Right lobe of liver (tissue), 4 donors: ENCODE results near the gene DNAH17.

Experiments used
- POLR2A ChIP-seq: fragments of 450-650 bp; IDR thresholded peaks from one replicate; pipeline ENCODE4 v1.6.1; 2017; ENCODE audit warnings: antibody characterized with exemption, mild to moderate bottlenecking
- TF ChIP-seq, protein P1 (sequence below), 4 donors: fragments of 200-600 bp in 3 of 4; fragments of 450-650 bp in 1 of 4; IDR thresholded peaks; one replicate each; pipeline versions ENCODE4 v1.5.1 to v1.8.0; 2016 to 2022; ENCODE audit warnings: antibody characterized with exemption in 4 of 4, mild to moderate bottlenecking in 2 of 4
- donor health status: DM: no; HTN: no; CAD: no.
- donor health status: DM: no; HTN: no; CAD: no.
- donor health status: DM: no; HTN: yes; CAD: no.

DNA sequence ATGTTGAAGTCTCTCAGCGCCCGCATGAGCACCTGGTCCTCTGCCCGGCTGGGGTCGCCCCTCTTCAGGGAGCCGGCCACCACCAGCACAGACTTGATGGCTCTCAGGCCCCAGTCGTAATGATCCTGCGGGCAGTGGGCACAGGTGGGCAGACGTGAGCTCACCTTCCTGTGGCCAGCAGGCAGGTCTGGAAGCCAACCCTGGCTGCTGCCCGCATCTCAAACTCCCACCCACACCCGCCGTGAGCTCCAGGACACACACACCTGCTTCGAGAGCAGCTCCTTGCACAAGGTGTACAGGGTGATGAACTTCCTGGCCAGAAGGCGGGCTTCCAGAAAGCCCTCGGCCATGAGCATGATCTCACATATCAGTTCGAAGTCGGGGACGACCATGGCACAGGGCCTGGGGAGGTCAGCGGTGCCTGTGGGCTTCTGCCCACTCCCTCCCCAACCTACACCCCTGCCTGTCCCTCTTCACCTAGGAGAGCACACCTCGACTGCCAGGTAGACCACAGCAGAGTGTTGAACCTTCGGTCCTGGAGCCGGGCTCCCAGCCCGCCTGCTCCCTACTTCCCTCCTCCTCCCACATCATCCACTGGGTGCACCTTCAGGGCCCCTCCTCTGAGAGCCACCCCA is 82.4 kb downstream of the DNAH17 start:
- TF ChIP-seq, protein P1, sequence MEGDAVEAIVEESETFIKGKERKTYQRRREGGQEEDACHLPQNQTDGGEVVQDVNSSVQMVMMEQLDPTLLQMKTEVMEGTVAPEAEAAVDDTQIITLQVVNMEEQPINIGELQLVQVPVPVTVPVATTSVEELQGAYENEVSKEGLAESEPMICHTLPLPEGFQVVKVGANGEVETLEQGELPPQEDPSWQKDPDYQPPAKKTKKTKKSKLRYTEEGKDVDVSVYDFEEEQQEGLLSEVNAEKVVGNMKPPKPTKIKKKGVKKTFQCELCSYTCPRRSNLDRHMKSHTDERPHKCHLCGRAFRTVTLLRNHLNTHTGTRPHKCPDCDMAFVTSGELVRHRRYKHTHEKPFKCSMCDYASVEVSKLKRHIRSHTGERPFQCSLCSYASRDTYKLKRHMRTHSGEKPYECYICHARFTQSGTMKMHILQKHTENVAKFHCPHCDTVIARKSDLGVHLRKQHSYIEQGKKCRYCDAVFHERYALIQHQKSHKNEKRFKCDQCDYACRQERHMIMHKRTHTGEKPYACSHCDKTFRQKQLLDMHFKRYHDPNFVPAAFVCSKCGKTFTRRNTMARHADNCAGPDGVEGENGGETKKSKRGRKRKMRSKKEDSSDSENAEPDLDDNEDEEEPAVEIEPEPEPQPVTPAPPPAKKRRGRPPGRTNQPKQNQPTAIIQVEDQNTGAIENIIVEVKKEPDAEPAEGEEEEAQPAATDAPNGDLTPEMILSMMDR (IDR thresholded peaks at IDR 0.05): no peak
- no peak for TF ChIP-seq POLR2A
